MM.1S (cell line): Measurements from ENCODE around the gene FOXC1.

Source experiments
- EZH2 ChIP-seq: fragments of 300-600 bp; sonication (generic); optimal IDR thresholded peaks from 2 replicates; pipeline ENCODE3; 2017; ENCODE audit warnings: low read depth, mild to moderate bottlenecking, antibody characterized with exemption, low read length, mixed read lengths
- EZH2phosphoT487 ChIP-seq: fragments of 300-600 bp; sonication (generic); IDR thresholded peaks from 2 replicates; pipeline ENCODE4 v1.6.1; 2018; ENCODE audit warnings: antibody characterized with exemption, low read length
- TF ChIP-seq, protein P1 (sequence below): fragments of 300-600 bp; sonication (generic); IDR thresholded peaks from 2 replicates; pipeline ENCODE4 v1.5.1; 2016; ENCODE audit warnings: antibody characterized with exemption, low read length, mixed read lengths

DNA sequence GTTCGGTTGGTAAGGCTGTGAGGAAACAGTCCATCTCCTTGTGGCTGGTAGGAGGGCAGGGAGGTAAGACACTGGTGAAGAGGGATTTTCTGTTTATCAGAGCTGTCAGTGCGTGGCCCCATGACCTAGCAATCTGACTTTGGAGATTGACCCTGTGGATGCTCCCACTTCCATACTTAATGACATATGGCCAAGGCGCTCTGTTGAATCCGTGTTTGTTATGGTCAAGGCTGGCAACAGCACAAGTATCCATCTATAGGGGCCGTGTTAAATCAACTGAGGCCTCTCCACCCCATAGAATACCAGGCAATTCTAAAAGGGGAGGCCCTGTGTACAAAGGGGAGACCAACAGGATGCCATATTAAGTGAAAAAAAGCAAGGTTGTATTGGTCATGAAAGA lies 25.6 kb upstream of the FOXC1 start:
- TF ChIP-seq, protein P1, sequence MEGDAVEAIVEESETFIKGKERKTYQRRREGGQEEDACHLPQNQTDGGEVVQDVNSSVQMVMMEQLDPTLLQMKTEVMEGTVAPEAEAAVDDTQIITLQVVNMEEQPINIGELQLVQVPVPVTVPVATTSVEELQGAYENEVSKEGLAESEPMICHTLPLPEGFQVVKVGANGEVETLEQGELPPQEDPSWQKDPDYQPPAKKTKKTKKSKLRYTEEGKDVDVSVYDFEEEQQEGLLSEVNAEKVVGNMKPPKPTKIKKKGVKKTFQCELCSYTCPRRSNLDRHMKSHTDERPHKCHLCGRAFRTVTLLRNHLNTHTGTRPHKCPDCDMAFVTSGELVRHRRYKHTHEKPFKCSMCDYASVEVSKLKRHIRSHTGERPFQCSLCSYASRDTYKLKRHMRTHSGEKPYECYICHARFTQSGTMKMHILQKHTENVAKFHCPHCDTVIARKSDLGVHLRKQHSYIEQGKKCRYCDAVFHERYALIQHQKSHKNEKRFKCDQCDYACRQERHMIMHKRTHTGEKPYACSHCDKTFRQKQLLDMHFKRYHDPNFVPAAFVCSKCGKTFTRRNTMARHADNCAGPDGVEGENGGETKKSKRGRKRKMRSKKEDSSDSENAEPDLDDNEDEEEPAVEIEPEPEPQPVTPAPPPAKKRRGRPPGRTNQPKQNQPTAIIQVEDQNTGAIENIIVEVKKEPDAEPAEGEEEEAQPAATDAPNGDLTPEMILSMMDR: no peak
- TF ChIP-seq EZH2 (no peak), EZH2phosphoT487 (no peak)
